Activated naive CD4-positive, alpha-beta T cell treated with anti-CD3 and anti-CD28 coated beads, Interleukin-2, amount 50 U/mL, for 24 hours (primary cell): Measurements from ENCODE around the gene BRMS1.

Experiments used
- H3K27ac Mint-ChIP-seq: one replicate; pipeline ENCODE4 v1.8.0; 2021; ENCODE audit warnings: mild to moderate bottlenecking, mixed read lengths
- H3K27me3 Mint-ChIP-seq: one replicate; pipeline ENCODE4 v1.8.0; 2021; ENCODE audit warnings: mixed read lengths
- H3K36me3 Mint-ChIP-seq: one replicate; pipeline ENCODE4 v1.8.0; 2021; ENCODE audit warnings: mixed read lengths
- H3K4me1 Mint-ChIP-seq: one replicate; pipeline ENCODE4 v1.8.0; 2021; ENCODE audit warnings: mixed read lengths
- H3K4me3 Mint-ChIP-seq: one replicate; pipeline ENCODE4 v1.8.0; 2021; ENCODE audit warnings: mild to moderate bottlenecking, mixed read lengths
- H3K9me3 Mint-ChIP-seq: one replicate; pipeline ENCODE4 v1.8.0; 2021; ENCODE audit warnings: mixed read lengths

Gene BRMS1

DNA sequence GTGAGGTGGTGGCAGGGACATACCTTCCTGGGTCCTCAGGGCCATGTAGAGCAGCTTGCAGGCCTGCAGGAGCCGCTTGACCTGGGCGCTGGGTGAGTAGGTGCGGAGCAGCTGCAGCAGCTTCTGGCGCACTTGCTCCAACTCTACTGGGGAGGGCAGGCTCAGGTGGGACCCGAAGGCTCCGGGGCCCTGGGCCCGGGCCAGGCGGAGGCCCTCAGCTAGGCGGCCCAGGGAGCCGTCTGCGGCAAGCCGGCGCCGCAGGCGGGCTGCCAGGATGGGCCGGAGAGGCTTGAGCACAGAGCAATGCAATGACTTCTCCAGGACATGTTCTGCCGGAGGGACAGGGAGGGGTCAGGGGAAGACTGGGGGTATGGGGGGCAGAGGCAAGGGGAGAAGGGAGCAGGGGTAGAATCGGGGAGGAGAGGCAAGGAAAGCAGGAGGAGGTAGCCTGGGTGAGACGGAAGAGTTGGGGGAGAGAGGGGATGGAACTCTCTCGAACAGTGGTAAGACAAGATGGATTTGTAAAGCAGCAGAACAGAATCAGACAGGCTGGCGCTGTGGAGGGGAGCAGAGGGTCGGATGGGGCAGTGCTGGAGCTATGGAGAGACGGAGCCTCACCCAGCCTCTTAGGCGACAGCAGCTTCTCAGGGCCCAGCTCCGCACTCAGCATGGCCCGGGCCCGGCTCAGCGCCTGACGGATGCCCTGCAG, 10.9 kb downstream of the BRMS1 start:
- no peak overlapping the region for H3K4me3 Mint-ChIP-seq
- no peaks in the 10 kb centered on the region for H3K27me3 Mint-ChIP-seq
- no peaks in the 10 kb centered on the region for H3K9me3 Mint-ChIP-seq
- no peaks in the 10 kb centered on the region for H3K36me3 Mint-ChIP-seq
- H3K4me1 Mint-ChIP-seq: peaks cover 22% of the 10 kb centered on the region
- no peak overlapping the region for H3K27ac Mint-ChIP-seq

DNA sequence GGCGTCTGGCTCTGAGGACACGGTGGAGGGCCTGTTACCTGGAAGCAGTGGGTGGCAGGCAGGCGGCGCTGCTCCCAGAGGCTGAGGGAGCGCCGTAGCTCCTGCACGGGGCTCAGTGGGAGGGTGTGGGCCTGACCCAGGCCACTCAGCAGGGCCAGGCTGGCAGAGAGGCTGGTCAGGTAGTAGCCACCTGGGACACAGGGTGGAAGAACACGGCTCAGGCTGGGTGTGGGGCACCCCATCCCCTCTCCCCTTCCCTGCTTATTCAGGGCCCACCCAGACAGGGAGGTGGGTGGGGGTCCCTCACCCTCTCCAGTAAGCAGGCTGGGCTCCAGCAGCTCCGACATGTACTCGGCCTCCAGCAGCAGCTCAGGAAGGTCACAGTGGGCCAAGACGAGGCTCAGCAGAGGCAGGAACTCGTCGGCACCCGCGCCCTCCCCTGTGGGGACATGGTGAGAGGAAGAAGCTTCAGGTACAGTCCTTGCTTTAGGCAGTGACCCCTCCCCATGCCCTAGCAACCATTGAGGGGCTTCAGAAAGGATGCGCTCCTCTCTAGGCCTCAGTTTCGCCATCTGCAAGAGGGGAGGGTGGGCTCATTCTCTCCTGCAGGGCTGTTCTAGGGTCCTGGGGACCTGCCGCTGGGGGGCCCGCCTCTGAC, 11.6 kb downstream of the BRMS1 start:
- no peaks in the 10 kb centered on the region for H3K36me3 Mint-ChIP-seq
- peaks cover 27% of the 10 kb centered on the region for H3K4me1 Mint-ChIP-seq
- no peak overlapping the region for H3K4me3 Mint-ChIP-seq
- no peaks in the 10 kb centered on the region for H3K9me3 Mint-ChIP-seq
- H3K27ac Mint-ChIP-seq: no peak overlapping the region
- H3K27me3 Mint-ChIP-seq: no peaks in the 10 kb centered on the region

DNA sequence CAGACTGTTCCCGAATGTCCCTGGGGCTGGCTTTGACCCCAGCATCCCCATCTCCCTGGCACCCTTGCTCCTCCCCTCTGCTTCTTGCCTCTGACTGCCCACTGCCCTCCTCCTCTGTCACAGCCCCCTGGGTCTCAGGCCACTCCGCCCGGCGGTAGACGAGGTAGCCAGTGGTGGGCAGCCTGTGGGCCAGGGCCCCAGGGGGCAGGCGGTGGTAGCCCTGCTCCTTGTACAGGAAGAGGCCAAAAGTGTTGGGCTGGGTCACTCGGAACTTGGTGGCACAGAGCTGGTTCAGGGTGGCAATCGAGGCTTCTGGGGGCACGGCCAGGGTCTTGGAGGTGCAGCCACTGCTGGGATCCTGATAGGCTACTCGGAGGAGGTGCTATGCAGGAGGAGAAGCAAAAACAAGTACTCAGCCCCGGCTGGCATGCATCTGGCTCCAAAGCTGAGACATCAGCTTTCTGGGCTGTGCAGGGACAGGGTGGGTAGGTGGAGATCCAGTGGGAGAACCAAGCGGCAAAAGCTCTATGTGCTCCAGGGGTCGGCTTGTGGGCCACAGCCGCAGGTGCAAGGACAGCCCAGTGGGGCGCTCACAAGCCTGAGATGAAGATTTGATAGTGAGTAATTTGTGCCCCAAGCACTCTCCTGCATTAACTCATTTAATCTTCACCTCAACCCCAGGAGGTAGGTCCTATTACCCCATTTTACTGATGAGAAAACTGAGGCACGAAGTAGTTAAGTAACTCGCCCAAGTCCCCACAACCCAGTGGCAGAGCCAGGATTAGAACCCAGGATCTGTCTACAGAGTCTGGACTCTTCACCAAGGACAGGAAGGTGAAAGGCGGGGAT, 12.3 kb downstream of the BRMS1 start:
- Mint-ChIP-seq H3K27me3 (no peaks in the 10 kb centered on the region), H3K36me3 (no peaks in the 10 kb centered on the region), H3K4me1 (peaks cover 35% of the 10 kb centered on the region), H3K9me3 (no peaks in the 10 kb centered on the region), H3K27ac (no peak overlapping the region), H3K4me3 (no peak overlapping the region)

DNA sequence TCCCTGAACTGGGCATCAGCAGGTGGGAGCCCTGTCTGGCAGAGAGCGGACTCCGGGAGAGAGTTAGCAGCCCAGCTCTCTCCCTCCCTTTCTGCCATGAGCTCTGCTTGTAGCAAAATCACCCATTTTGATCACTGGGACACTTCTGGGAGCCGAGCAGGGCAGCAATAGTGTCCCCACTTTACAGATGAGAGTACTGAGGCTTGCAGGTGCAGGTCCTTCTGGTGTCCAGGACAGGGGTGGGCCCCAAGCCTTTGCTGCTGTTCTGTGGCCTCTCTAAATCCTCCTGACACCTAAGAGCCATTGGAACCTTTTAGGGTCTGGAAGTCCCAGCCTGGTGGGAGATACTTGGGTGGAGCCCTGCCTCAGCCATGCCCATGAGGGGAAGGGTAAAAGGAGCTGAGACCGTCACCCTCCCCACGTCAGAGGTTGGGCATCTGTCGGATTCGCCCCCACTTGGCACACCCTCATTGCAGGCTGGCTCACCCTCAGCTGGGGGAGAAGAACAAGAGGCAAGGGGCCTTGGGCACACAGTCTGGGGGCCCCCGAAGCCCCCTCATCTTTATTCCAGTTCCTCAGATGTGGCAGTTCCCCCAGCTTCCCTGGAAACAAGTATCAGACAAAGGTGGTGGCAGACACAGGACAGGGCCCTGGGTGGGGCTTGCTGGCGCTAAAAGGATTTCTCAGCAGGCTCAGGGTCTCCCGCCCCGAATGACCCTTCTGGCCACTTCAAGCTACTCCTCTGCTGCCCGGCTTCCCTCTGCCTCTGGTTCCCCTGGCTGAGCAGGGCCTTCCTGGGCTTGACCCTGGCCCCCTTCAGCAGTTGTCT, 13.1 kb downstream of the BRMS1 start:
- H3K27ac Mint-ChIP-seq: no peak overlapping the region
- H3K4me3 Mint-ChIP-seq: no peak overlapping the region
- no peaks in the 10 kb centered on the region for H3K9me3 Mint-ChIP-seq
- peaks cover 32% of the 10 kb centered on the region for H3K4me1 Mint-ChIP-seq
- no peaks in the 10 kb centered on the region for H3K36me3 Mint-ChIP-seq
- H3K27me3 Mint-ChIP-seq: no peaks in the 10 kb centered on the region

DNA sequence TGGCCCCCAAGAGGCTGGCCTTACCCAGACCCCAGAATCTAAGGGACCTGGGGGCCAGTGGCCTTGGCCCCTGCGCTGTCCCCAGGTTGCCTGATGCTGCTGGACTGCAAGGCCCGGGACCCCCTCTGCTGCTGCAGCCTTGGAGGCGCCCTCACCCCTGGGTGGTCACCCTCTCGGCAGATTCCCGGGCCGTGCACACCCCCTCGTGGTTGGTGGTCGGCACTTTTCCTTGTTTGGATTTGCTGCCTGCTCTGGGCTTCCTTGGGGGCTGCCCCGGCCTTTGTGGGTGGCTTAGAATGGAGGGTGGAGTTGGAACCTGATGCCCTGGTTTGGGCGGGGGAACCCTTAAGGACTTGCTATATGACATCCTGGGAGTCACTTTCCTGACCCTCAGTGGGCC, 14.0 kb downstream of the BRMS1 start:
- H3K27ac Mint-ChIP-seq: no peak overlapping the region
- H3K4me1 Mint-ChIP-seq: peaks cover 30% of the 10 kb centered on the region
- no peaks in the 10 kb centered on the region for H3K9me3 Mint-ChIP-seq
- no peak overlapping the region for H3K4me3 Mint-ChIP-seq
- no peaks in the 10 kb centered on the region for H3K36me3 Mint-ChIP-seq
- no peaks in the 10 kb centered on the region for H3K27me3 Mint-ChIP-seq

DNA sequence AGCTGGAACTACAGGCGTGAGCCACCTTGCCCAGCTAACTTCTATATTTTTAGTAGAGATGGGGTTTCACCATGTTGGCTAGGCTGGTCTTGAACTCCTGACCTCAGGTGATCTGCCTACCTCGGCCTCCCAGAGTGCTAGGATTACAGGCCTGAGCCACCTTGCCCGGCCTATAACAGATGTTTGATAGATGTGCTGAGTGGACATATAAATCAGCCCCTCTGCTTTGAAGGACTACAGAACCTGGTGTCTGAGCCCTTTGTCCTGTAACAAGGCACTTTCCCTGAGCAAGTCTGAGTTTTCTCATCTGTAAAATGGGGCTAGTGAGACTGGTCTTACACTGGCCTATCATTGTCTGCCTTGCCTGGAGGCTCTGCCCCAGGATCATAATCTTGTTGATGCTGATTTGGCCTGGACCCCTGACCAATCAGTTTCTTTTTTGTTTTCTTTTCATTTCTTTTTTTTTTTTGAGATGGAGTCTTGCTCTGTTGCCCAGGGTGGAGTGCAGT, 15.7 kb downstream of the BRMS1 start:
- Mint-ChIP-seq H3K9me3 (no peaks in the 10 kb centered on the region), H3K27ac (peak overlapping the region; percentile 76), H3K36me3 (no peaks in the 10 kb centered on the region), H3K4me3 (no peak overlapping the region), H3K4me1 (peaks cover 34% of the 10 kb centered on the region), H3K27me3 (no peaks in the 10 kb centered on the region)

DNA sequence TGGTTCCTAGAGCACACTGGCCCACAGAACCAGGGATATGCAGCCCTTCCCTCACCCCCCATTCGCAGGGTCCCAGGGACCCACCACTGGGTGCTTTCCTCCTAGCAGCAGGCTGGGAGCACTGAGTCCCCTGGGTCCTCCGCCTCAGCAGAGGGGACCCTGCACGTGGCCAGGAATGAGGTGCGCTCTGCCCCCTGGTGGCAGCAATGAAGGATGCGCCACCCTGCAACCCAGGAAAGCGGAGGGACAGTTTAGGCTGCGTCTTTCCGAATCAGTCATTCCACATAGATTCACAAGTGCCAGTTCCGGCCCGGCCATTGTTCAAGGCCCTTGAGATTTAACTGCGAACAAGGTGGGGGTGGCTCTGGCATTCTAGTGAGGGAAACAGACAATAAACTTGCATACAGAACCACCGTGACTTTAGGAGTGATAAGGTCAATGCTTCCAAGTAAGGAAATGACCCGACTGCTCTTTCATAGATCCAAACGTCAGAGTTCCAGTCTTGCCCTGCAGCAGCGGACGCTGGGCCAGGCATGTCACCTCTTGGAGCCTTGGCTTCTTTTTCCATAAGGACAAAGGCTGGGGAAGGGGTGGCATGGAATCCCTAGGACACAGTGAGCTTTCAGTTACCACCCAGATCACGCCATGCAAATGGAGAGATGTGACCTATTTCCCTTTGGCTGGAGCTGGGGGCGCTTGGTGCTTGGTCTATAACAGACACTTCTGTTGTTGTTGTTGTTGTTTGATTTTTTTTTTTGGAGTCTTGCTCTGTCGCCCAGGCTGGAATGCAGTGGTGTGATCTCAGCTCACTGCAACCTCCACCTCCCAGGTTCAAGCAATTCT, 16.4 kb downstream of the BRMS1 start:
- Mint-ChIP-seq H3K4me1 (peaks cover 39% of the 10 kb centered on the region), H3K4me3 (peak overlapping the region; percentile 56), H3K27ac (peak overlapping the region; percentile 76), H3K9me3 (no peaks in the 10 kb centered on the region), H3K36me3 (no peaks in the 10 kb centered on the region), H3K27me3 (no peaks in the 10 kb centered on the region)

DNA sequence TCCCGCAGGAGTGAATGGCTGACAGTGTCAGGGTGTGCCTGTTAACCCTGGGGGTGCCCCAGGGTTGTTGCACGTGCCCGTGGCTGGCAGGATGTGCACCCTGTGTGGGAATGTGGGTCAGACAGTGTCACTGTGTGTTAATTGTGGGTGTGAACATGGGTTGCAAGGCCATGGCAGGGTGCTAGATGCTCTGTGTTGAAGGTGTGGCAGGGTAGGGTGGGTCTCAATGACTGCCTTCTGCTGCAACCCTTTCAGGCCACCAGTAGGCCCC, 16.9 kb downstream of the BRMS1 start:
- no peak overlapping the region for H3K4me3 Mint-ChIP-seq
- peak overlapping the region; percentile 30 for H3K27ac Mint-ChIP-seq
- H3K27me3 Mint-ChIP-seq: no peaks in the 10 kb centered on the region
- no peaks in the 10 kb centered on the region for H3K36me3 Mint-ChIP-seq
- H3K4me1 Mint-ChIP-seq: peaks cover 45% of the 10 kb centered on the region
- no peaks in the 10 kb centered on the region for H3K9me3 Mint-ChIP-seq

DNA sequence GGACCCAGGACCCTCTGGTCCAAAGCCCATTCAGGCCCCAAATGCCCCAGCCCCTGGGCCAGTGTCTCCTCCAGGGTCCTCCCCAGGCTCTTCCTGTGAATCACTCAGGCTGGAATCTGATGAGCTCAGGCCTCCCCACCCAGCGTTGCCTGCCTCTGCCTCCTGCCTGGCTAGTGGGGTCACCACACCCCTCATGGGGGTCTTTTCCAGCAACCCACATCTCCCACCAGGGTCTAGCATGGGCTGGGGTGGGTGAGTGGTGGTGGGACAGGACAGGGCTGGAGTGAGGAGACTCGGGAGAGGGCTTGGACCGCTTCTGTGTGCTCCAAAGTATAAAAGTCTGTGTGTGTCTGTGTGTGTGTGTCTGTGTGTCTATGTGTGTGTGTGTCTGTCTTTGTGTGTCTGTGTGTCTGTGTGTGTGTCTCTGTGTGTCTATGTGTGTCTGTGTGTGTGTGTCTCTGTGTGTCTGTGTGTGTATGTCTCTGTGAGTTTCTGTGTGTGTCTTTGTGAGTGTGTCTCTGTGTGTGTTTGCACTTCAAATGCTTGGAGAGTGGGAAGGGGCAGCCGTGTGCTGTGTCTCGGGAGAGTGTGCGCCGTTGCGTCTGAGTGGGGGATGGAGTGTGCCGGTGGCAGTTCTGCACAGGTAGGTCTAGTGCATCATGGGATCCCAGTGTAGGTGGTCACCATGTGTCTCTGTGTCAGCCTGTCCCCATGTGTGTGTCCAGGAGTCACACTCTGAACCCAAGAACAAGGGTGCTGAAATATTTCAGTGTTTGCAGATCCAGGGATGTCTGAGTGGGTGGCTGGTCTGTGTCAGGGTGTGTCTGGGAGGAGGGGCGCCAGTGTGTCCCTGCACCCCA, 17.5 kb downstream of the BRMS1 start:
- H3K9me3 Mint-ChIP-seq: no peaks in the 10 kb centered on the region
- H3K27me3 Mint-ChIP-seq: no peaks in the 10 kb centered on the region
- no peaks in the 10 kb centered on the region for H3K36me3 Mint-ChIP-seq
- peak overlapping the region; percentile 2 for H3K4me3 Mint-ChIP-seq
- H3K27ac Mint-ChIP-seq: peak overlapping the region; percentile 61
- H3K4me1 Mint-ChIP-seq: peaks cover 50% of the 10 kb centered on the region

DNA sequence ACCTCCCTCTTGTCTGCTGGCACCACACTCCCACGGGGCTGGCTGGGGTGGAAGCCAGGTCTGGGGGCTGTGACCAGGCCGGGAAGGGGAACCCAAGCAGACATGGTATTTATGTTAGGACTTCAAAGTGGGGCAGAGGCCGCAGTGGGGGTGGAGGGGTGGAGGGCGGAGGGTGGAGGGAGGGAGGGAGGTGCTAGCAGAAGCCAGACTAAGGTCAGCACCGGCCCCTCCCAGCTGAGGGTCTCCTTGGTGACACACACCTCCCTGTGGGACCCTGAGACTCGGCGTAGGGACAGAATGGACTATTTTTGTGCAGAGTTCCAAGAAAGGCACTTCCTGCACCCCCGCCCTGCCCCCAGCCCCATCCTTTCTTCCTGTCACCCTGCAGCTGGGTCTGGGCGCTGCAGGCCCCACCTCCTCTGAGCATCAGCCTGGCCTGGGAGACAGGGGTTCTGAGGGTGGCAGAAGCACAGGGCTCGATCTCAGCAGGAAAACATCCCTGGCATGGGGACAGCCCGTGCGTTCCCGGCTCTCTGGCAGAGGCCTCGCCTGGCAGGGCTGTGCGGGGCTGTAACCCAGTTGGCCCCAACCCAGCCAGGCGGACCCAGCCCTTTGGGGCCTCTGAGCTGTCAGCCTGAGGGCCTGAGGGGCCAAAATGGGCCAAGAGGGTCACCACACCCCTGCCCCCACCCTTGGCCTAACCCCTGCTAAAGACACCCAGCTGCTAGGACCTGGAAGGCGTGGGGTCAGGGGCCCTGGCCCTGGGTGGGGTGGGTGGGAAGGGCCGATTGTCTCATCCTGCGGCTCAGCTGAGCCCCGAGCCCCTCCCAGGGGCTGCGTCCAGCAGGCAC, 18.4 kb downstream of the BRMS1 start:
- Mint-ChIP-seq H3K9me3 (no peaks in the 10 kb centered on the region), H3K4me3 (no peak overlapping the region), H3K27me3 (no peaks in the 10 kb centered on the region), H3K36me3 (no peaks in the 10 kb centered on the region), H3K27ac (peak overlapping the region; percentile 74), H3K4me1 (peaks cover 58% of the 10 kb centered on the region)

DNA sequence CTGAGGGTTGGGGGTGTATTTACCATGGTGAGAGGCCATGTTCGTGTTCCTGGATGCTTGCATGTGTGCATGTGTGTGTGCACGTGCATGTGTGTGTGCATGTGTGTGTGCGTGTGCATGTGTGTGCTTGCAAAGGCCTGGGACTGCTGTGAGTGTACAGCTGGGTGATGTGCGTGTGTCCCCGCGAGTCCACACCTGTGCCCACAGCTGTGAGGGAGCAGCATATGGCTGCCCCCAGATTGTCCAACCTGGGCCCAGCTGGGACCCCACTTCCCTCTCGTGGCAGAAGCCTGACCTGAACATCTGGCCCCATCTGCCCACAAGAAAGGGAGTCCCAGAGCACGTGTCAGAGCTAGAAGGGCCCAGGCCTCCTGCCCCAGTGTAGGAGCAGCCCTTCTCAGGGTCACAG, 19.6 kb downstream of the BRMS1 start:
- H3K9me3 Mint-ChIP-seq: no peaks in the 10 kb centered on the region
- H3K4me1 Mint-ChIP-seq: peaks cover 60% of the 10 kb centered on the region
- H3K4me3 Mint-ChIP-seq: no peak overlapping the region
- no peak overlapping the region for H3K27ac Mint-ChIP-seq
- no peaks in the 10 kb centered on the region for H3K36me3 Mint-ChIP-seq
- no peaks in the 10 kb centered on the region for H3K27me3 Mint-ChIP-seq

DNA sequence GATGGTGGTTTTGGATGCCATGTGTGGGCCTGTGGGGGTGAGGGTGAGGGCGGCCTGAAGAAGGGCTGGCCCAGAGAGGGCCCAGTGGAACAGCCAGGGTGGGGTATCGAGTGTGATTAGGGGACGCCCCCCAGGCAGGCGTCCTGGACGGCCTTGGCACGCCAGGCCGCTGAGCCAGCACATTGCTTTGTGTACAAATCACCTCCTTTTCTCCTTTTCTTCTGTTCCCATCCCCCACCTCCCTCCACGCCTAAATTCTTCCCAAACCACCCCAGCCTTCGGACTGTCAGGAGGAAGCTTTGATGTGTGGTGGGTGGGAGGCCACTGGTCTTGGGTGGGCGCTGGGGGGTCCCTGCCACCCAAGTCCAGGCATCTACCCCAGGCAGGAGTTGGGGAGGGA, 20.2 kb downstream of the BRMS1 start:
- no peaks in the 10 kb centered on the region for H3K9me3 Mint-ChIP-seq
- H3K27me3 Mint-ChIP-seq: no peaks in the 10 kb centered on the region
- no peaks in the 10 kb centered on the region for H3K36me3 Mint-ChIP-seq
- no peak overlapping the region for H3K27ac Mint-ChIP-seq
- no peak overlapping the region for H3K4me3 Mint-ChIP-seq
- peaks cover 66% of the 10 kb centered on the region for H3K4me1 Mint-ChIP-seq

DNA sequence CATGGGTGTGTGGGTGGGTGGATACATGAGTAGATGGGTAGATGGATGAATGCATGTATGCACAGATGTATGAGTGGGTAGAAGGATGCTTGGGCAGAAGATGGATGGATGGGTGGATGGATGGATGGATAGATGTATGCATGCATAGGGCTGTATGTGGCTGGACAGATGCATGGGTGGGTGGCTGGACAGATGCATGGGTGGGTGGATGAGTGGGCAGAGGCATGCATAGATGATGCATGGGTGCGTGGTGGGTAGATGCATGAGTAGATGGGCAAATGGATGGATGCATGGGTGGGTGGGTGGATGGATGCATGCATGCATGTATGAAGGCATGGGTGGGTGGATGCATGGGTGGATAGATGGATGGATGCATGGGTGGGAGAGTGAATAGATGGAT, 21.2 kb downstream of the BRMS1 start:
- peak overlapping the region; percentile 1 for H3K27ac Mint-ChIP-seq
- H3K27me3 Mint-ChIP-seq: no peaks in the 10 kb centered on the region
- no peaks in the 10 kb centered on the region for H3K9me3 Mint-ChIP-seq
- H3K36me3 Mint-ChIP-seq: no peaks in the 10 kb centered on the region
- H3K4me1 Mint-ChIP-seq: peaks cover 74% of the 10 kb centered on the region
- H3K4me3 Mint-ChIP-seq: no peak overlapping the region
